Hepatocyte (in vitro differentiated cells): ENCODE measurements around the gene GRM8. TPM values are rescaled to one million over a fixed set of nuclear protein-coding genes. Genes with fewer than 3 reads are reported as not detected.

Source experiments
- DNase-seq: peaks from one replicate; pipeline ENCODE4 v3.0.0-alpha.2; 2016; ENCODE audit warnings: low spot score
- H2AFZ ChIP-seq: fragments of 200-600 bp; sonication (generic); 2 replicates; pipeline ENCODE4 v1.6.0; 2016; ENCODE audit warnings: antibody characterized with exemption, mild to moderate bottlenecking
- H3K27ac ChIP-seq: fragments of 200-600 bp; sonication (generic); 2 replicates; pipeline ENCODE4 v1.5.1; 2016; ENCODE audit warnings: mild to moderate bottlenecking
- H3K27me3 ChIP-seq: fragments of 200-600 bp; sonication (generic); 2 replicates; pipeline ENCODE4 v1.6.1; 2016
- H3K36me3 ChIP-seq: fragments of 200-600 bp; sonication (generic); replicated peaks from 2 replicates; pipeline ENCODE4 v1.5.1; 2016; ENCODE audit warnings: low read depth; ENCODE audit not compliant: insufficient read depth
- H3K4me1 ChIP-seq: fragments of 200-600 bp; sonication (generic); 2 replicates; pipeline ENCODE4 v1.5.1; 2016; ENCODE audit warnings: mild to moderate bottlenecking, moderate library complexity; ENCODE audit not compliant: insufficient read depth
- H3K4me2 ChIP-seq: fragments of 200-600 bp; sonication (generic); 2 replicates; pipeline ENCODE4 v1.6.0; 2016
- H3K4me3 ChIP-seq: fragments of 200-600 bp; sonication (generic); 2 replicates; pipeline ENCODE4 v1.5.1; 2016; ENCODE audit warnings: mild to moderate bottlenecking
- H3K79me2 ChIP-seq: fragments of 200-600 bp; sonication (generic); 2 replicates; pipeline ENCODE4 v1.6.0; 2017; ENCODE audit warnings: mild to moderate bottlenecking
- H3K9me2 ChIP-seq: fragments of 200-600 bp; sonication (generic); replicated peaks from 2 replicates; pipeline ENCODE4 v1.6.0; 2017; ENCODE audit warnings: mild to moderate bottlenecking; ENCODE audit not compliant: insufficient read depth
- H3K9me3 ChIP-seq: fragments of 200-600 bp; sonication (generic); 2 replicates; pipeline ENCODE4 v1.5.1; 2016; ENCODE audit warnings: low read depth, mild to moderate bottlenecking
- H4K20me1 ChIP-seq: fragments of 200-600 bp; sonication (generic); 2 replicates; pipeline ENCODE4 v1.6.0; 2016; ENCODE audit warnings: mild to moderate bottlenecking; ENCODE audit not compliant: insufficient read depth, poor library complexity, severe bottlenecking
- EZH2 ChIP-seq: fragments of 200-600 bp; sonication (generic); IDR thresholded peaks from 2 replicates; pipeline ENCODE4 v1.6.1; 2016; ENCODE audit warnings: antibody characterized with exemption, mild to moderate bottlenecking, borderline replicate concordance
- EZH2phosphoT487 ChIP-seq: fragments of 200-600 bp; sonication (generic); IDR thresholded peaks from one replicate; pipeline ENCODE4 v1.6.1; 2018; ENCODE audit warnings: antibody characterized with exemption, mild to moderate bottlenecking, low read depth, moderate library complexity; ENCODE audit not compliant: unreplicated experiment, severe bottlenecking
- WGBS: methylation state at CpG from one replicate; pipeline ENCODE4 v1.1.6; 2016; ENCODE audit warnings: low lambda C conversion rate; ENCODE audit errors: missing lambda C conversion rate; 5-methylcytosine and 5-hydroxymethylcytosine counted together
- polyA plus RNA-seq: library from polyadenylated mRNA; unstranded; fragments of >200 nt; fragmentation: Nextera tagmentation; extraction: Ambion mirVana; gene quantifications from 2 replicates; pipeline ENCODE4 v1.2.1, GENCODE V29; 2016
- total RNA-seq: library from RNA; depleted of rRNA; stranded (reverse); fragments of >200 nt; gene quantifications from 2 replicates; pipeline ENCODE4 v1.2.3, GENCODE V29; 2014
- TF ChIP-seq, protein P1 (sequence below): fragments of 200-600 bp; sonication (generic); IDR thresholded peaks from 2 replicates; pipeline ENCODE4 v1.5.1; 2016; ENCODE audit warnings: antibody characterized with exemption, mild to moderate bottlenecking; ENCODE audit not compliant: poor library complexity

The GRM8 gene
- total and polyA plus RNA-seq, 2 experiments from 2014 or later: 0.62 to 4.5 TPM

- TF ChIP-seq EZH2 (no peak), EZH2phosphoT487 (no peak)
- TF ChIP-seq, protein P1, sequence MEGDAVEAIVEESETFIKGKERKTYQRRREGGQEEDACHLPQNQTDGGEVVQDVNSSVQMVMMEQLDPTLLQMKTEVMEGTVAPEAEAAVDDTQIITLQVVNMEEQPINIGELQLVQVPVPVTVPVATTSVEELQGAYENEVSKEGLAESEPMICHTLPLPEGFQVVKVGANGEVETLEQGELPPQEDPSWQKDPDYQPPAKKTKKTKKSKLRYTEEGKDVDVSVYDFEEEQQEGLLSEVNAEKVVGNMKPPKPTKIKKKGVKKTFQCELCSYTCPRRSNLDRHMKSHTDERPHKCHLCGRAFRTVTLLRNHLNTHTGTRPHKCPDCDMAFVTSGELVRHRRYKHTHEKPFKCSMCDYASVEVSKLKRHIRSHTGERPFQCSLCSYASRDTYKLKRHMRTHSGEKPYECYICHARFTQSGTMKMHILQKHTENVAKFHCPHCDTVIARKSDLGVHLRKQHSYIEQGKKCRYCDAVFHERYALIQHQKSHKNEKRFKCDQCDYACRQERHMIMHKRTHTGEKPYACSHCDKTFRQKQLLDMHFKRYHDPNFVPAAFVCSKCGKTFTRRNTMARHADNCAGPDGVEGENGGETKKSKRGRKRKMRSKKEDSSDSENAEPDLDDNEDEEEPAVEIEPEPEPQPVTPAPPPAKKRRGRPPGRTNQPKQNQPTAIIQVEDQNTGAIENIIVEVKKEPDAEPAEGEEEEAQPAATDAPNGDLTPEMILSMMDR: no peak
- H3K9me2 ChIP-seq: no peaks in the 10 kb centered on the region
These were observed 723.5 kb downstream of the GRM8 start for GRCh38 chr7:126529254-126529653.

DNA sequence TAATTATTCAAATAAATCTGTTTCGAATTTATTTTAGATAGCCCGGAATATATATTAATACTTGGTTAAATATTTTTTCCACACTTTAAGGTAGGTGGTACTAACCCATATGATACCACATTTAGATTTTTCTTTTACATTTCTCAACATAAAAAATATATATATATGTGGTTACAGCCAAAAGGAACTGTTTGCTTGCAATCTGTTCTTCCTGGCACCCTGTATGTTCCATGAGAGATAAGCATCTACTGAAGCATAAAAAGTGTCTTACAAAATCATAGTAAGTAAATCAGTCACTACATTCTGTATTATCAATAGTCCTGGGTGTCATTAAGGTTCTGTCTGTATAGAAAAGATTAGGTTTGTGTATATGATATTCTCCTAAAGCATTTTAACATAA lies 726.8 kb downstream of the GRM8 start:
- H3K79me2 ChIP-seq: no peaks in the 10 kb centered on the region
- no peaks in the 10 kb centered on the region for H3K36me3 ChIP-seq
- 94% methylated on average over 2 of the region's 2 CpGs for WGBS
- H3K4me2 ChIP-seq: no peak overlapping the region
- H3K27me3 ChIP-seq: no peaks in the 10 kb centered on the region
- no peak overlapping the region for H3K4me3 ChIP-seq
- H3K27ac ChIP-seq: no peak overlapping the region
- TF ChIP-seq EZH2: no peak
- no peak for TF ChIP-seq EZH2phosphoT487
- TF ChIP-seq, protein P1: no peak
- H2AFZ ChIP-seq: no peak overlapping the region
- H3K9me3 ChIP-seq: no peaks in the 10 kb centered on the region
- H3K4me1 ChIP-seq: no peaks in the 10 kb centered on the region
- no peaks in the 10 kb centered on the region for H4K20me1 ChIP-seq
- H3K9me2 ChIP-seq: no peaks in the 10 kb centered on the region
- DNase-seq: no peak

More at GRCh38 chr7:126529254-126529653, 723.5 kb downstream of the GRM8 start:
- Histone ChIP-seq H3K4me1 (no peaks in the 10 kb centered on the region), H3K4me2 (no peak overlapping the region), H3K79me2 (no peaks in the 10 kb centered on the region), H3K9me3 (no peaks in the 10 kb centered on the region), H3K27me3 (no peaks in the 10 kb centered on the region), H3K27ac (no peak overlapping the region), H3K36me3 (no peaks in the 10 kb centered on the region), H4K20me1 (no peaks in the 10 kb centered on the region), H2AFZ (no peak overlapping the region), H3K4me3 (no peak overlapping the region)
- no peak for DNase-seq
- 94% methylated on average over 3 of the region's 3 CpGs for WGBS

GRCh38 chr7:126524967-126525366 lies 727.8 kb downstream of the GRM8 start:
- Histone ChIP-seq H3K4me1 (no peaks in the 10 kb centered on the region), H3K27me3 (no peaks in the 10 kb centered on the region), H3K36me3 (no peaks in the 10 kb centered on the region), H3K79me2 (no peaks in the 10 kb centered on the region), H3K9me2 (no peaks in the 10 kb centered on the region), H3K4me2 (no peak overlapping the region), H3K4me3 (no peak overlapping the region), H3K9me3 (no peaks in the 10 kb centered on the region), H4K20me1 (no peaks in the 10 kb centered on the region), H3K27ac (no peak overlapping the region), H2AFZ (no peak overlapping the region)
- TF ChIP-seq EZH2 (no peak), EZH2phosphoT487 (no peak)
- TF ChIP-seq, protein P1: no peak
- DNase-seq: no peak
- 94% methylated on average over 1 of the region's 1 CpG for WGBS

DNA sequence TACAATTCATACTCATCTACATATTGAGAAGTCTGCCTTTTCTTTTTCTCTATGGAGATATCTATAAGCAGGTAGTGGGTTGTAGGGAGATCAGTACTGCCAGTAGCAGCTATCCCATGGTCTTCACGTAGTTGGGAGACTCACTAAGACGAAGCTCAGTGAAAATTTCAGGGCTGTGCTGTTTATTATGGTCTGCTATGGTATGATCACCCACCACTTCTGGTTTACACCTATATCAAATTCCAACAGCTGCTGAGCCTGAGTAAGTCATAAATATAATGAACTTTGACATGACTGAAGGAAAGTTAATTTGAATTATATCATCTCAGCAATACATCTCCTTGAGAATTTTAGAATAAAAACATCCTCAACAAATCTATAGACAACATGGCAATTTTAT lies 741.7 kb downstream of the GRM8 start:
- Histone ChIP-seq H3K27ac (no peak overlapping the region), H3K9me3 (no peaks in the 10 kb centered on the region), H3K27me3 (no peaks in the 10 kb centered on the region), H2AFZ (no peak overlapping the region), H4K20me1 (no peaks in the 10 kb centered on the region), H3K36me3 (no peaks in the 10 kb centered on the region), H3K4me2 (no peak overlapping the region), H3K9me2 (no peaks in the 10 kb centered on the region), H3K4me1 (no peaks in the 10 kb centered on the region), H3K79me2 (no peaks in the 10 kb centered on the region), H3K4me3 (no peak overlapping the region)
- no peak for DNase-seq
- WGBS: 65% methylated on average over 2 of the region's 2 CpGs
- no peak for TF ChIP-seq EZH2
- TF ChIP-seq, protein P1: no peak
- TF ChIP-seq EZH2phosphoT487: no peak
